ENCODE measurements around the gene UNKL.

Gene UNKL

GRCh38 chr16:1380195-1380594 lies 34.3 kb downstream of the UNKL start:
- DNase-seq (ENCODE audit: low read depth, low spot score), result no peak
- H3K27ac ChIP-seq, result no peak overlapping the region

GRCh38 chr16:1379304-1380076 lies 35.0 kb downstream of the UNKL start:
- peak overlapping the region; percentile 56 for H3K27ac ChIP-seq
- DNase-seq (ENCODE audit: low read depth, low spot score), result no peak

- DNase-seq (ENCODE audit: low read depth, low spot score), result peak; percentile 29
- H3K27ac ChIP-seq, result peak overlapping the region; percentile 56
These were observed 35.6 kb downstream of the UNKL start for GRCh38 chr16:1378804-1379303.

DNA sequence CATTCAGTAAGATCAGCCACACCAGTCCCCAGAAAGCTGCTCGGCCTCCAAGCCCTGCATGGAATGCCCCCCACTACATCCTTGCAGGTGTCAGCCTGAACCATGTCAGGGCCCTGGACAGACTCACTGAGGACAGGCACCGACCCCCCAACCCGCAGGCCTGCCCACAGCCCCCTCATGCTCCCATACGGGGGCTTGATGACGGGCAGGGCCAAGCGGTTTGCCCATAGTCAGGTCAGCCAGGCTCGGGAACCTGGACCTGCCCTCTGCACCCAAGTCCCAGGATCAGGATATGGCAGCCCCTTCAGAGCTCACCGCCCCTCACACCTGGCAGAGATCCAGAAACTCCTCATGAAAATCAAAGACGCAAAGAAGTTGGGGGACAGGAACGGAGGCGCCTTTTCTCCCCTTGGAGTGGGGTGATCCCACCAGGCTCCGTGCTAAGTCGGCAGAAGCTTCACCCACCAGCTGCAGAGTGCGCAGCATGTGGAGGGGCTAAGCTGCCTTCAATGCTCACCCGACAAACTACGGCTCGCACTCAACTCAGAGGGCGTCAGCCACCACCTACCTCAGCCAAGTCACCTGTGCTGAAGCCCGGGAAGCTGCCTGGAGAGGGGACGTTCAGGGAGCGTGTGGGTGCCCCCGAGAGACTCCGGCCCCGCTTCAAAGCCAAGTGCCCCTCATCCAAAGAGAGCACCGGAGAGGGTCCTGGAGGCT lies 36.3 kb downstream of the UNKL start:
- peak overlapping the region; percentile 56 for H3K27ac ChIP-seq
- DNase-seq (ENCODE audit: low read depth, low spot score), result no peak

- H3K27ac ChIP-seq, result no peak overlapping the region
- no peak for DNase-seq (ENCODE audit: low read depth, low spot score)
These were observed 37.0 kb downstream of the UNKL start for GRCh38 chr16:1377406-1378010.

GRCh38 chr16:1375741-1376410 lies 38.6 kb downstream of the UNKL start:
- no peak overlapping the region for H3K27ac ChIP-seq
- no peak for DNase-seq (ENCODE audit: low read depth, low spot score)

GRCh38 chr16:1375298-1375640 lies 39.2 kb downstream of the UNKL start:
- no peak overlapping the region for H3K27ac ChIP-seq
- no peak for DNase-seq (ENCODE audit: low read depth, low spot score)

DNA sequence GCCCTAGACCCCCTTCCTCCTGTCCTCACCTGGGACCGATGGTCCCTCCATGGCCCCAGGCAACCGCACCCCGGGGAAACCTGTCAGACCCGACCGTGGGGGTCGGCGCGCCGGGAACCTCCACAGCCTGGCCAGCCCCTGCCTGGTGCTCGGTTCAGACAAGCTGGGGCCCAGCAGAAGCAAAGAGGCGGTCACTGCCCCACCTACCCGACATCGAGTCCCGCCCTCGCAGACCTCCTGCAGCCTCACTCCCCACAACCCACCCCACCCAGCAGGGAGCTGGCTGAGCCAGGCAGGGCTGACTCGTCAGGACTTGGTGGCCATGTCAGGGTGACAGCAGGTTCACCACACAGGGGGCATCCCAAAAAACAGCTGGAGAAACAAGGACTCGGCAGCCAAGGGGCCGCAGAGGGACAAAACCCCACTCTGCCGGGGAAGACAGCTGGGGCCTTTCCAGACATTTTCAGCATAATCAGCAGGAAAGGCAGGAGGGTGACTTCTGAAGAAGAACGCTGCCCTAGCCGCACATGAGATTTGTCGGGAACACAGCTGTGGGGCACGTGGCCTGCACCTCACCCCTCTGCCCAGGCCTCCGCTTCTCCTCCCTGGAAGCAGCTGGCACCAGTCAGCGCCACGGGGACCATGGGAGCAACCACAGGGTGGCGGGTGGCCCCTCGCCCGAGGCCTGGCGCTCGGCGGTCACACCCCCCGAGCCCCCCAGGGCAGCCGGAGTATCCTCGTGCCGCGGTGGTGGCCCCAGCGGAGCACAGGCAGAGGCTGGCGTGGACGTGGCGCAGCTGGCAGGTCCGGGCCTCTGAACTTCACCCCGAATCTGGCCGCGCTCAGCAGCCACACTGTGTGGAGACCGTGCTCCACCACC lies 39.8 kb downstream of the UNKL start:
- no peak for DNase-seq (ENCODE audit: low read depth, low spot score)
- H3K27ac ChIP-seq, result no peak overlapping the region

- H3K27ac ChIP-seq, result no peak overlapping the region
- DNase-seq (ENCODE audit: low read depth, low spot score), result no peak
These were observed 42.1 kb downstream of the UNKL start for GRCh38 chr16:1372292-1372950.

DNA sequence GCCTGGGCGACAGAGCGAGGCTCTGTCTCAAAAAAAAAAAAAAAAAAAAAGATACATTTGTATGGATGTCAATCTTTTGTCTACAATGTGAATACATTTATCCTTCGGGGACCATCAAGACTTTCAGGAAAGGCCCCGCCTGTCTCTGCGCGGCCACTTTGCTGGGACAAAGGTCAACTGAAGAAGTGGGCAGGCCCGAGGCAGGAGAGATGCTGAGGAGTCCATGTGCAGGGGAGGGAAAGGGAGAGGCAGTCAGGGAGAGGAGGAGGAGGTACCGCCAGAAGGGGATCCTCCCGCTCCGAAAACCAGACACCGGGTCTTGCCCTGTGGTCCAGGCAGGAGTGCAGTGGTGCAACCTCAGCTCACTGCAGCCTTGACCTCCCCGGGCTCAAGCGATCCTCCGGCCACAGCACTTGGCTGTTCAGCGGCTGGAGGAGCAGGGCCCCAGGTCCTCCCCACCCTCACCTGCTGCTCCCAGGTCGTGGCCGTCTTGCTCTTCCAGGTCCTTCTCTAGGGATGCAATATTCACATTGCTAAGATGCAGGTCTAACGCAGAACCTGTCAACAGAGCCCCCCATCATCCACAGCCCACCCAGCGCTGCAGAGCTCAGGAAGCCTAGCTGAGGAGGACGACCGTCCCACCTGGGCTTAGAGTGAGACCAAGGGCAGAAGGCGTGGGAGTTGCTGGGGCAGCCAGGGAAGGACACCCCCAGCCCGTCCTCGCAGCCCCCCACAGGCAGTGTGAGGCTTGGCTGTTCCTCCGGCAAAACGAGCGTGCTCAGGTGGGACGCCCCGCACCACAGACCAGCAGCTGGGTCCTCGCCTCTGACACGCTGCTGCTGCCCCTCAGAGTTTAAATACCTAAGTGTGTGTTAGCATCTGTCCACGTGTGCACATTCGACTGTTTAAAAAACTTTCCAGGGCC lies 43.2 kb downstream of the UNKL start:
- H3K27ac ChIP-seq, result no peak overlapping the region
- DNase-seq (ENCODE audit: low read depth, low spot score), result no peak

- no peak overlapping the region for H3K27ac ChIP-seq
- DNase-seq (ENCODE audit: low read depth, low spot score), result no peak
These were observed 46.9 kb downstream of the UNKL start for GRCh38 chr16:1367486-1368174.

- DNase-seq (ENCODE audit: low read depth, low spot score), result no peak
- H3K27ac ChIP-seq, result no peak overlapping the region
These were observed 47.7 kb downstream of the UNKL start for GRCh38 chr16:1366712-1367299.

- H3K27ac ChIP-seq, result no peak overlapping the region
- no peak for DNase-seq (ENCODE audit: low read depth, low spot score)
These were observed 48.3 kb downstream of the UNKL start for GRCh38 chr16:1366060-1366711.

- DNase-seq (ENCODE audit: low read depth, low spot score), result no peak
- H3K27ac ChIP-seq, result no peak overlapping the region
These were observed 50.0 kb downstream of the UNKL start for GRCh38 chr16:1364510-1364909.

DNA sequence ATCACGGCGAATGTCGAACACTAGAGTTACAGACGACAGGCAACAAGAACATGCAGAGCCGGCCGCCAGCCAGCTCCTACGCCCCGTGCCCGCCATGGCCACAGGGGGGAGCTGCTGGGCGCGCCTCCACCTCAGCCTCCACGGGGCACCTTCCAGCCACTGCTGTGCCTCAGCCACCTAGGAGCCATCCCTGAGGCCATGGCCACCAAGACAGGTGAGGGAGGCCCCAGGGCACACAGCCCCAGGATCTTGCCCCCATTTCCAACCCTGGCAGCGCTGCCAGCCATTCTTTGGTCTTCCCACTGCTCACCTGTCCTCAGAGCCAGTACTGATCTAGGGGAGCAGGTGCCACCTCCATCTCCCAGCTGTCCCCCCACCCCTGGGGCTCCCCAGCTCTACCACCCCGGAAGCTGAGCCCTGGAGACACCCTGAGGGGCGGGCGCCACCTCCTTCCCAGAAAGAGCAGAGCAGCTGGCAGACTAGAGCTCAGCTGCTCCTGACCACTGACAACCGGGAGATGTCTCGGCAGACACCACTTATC lies 50.9 kb downstream of the UNKL start:
- no peak overlapping the region for H3K27ac ChIP-seq
- no peak for DNase-seq (ENCODE audit: low read depth, low spot score)

GRCh38 chr16:1362807-1363206 lies 51.7 kb downstream of the UNKL start:
- H3K27ac ChIP-seq, result no peak overlapping the region
- no peak for DNase-seq (ENCODE audit: low read depth, low spot score)

Data from epithelial cell of prostate (primary cell).